Left forelimb (tissue), 1 donor: ENCODE data around the gene CKAP2.
"Not testable (repeated sequence)": the region's sequence is repeated elsewhere in the genome, so short reads cannot be mapped to it uniquely, and the experiment has no call there.

Experiments
- DNase-seq: peaks from one replicate; pipeline ENCODE4 v3.0.0-alpha.2; 2018; ENCODE audit warnings: low spot score

Gene CKAP2

GRCh38 chr13:52451135-52451804 is 4.0 kb upstream of the CKAP2 start:
- no peak for DNase-seq

- DNase-seq = no peak
These were observed 2.8 kb upstream of the CKAP2 start for GRCh38 chr13:52452470-52452869.

- DNase-seq = no peak
These were observed 839 bp upstream of the CKAP2 start for GRCh38 chr13:52454459-52454819.

- peak; percentile 90 for DNase-seq
These were observed 381 bp downstream of the CKAP2 start for GRCh38 chr13:52455677-52456041.

GRCh38 chr13:52459668-52460067 is 4.4 kb downstream of the CKAP2 start:
- no peak for DNase-seq

- DNase-seq = no peak
These were observed 6.0 kb downstream of the CKAP2 start for GRCh38 chr13:52461265-52461664.

GRCh38 chr13:52463526-52463925 is 8.2 kb downstream of the CKAP2 start:
- no peak for DNase-seq

- DNase-seq = not testable (repeated sequence)
These were observed 13.2 kb downstream of the CKAP2 start for GRCh38 chr13:52468487-52468886.

- not testable (repeated sequence) for DNase-seq
These were observed 25.6 kb downstream of the CKAP2 start for GRCh38 chr13:52480677-52481428.

- not testable (repeated sequence) for DNase-seq
These were observed 31.8 kb downstream of the CKAP2 start for GRCh38 chr13:52487078-52487477.

GRCh38 chr13:52488763-52489162 is 33.5 kb downstream of the CKAP2 start:
- DNase-seq = not testable (repeated sequence)

GRCh38 chr13:52491015-52491414 is 35.7 kb downstream of the CKAP2 start:
- DNase-seq = not testable (repeated sequence)

GRCh38 chr13:52494241-52494640 is 39.0 kb downstream of the CKAP2 start:
- not testable (repeated sequence) for DNase-seq

GRCh38 chr13:52497979-52498378 is 42.7 kb downstream of the CKAP2 start:
- DNase-seq = not testable (repeated sequence)

GRCh38 chr13:52502277-52502676 is 47.0 kb downstream of the CKAP2 start:
- not testable (repeated sequence) for DNase-seq

GRCh38 chr13:52505843-52506242 is 50.6 kb downstream of the CKAP2 start:
- DNase-seq = not testable (repeated sequence)

- not testable (repeated sequence) for DNase-seq
These were observed 54.3 kb downstream of the CKAP2 start for GRCh38 chr13:52509532-52509931.

- DNase-seq = not testable (repeated sequence)
These were observed 55.0 kb downstream of the CKAP2 start for GRCh38 chr13:52510221-52510797.

- DNase-seq = not testable (repeated sequence)
These were observed 56.3 kb downstream of the CKAP2 start for GRCh38 chr13:52511598-52511997.

- DNase-seq = not testable (repeated sequence)
These were observed 58.8 kb downstream of the CKAP2 start for GRCh38 chr13:52513957-52514596.

GRCh38 chr13:52523323-52523722 is 68.0 kb downstream of the CKAP2 start:
- not testable (repeated sequence) for DNase-seq
